Stomach (tissue), 4 donors: ENCODE measurements around the gene REV3L.

Experiments
- CTCF ChIP-seq, 7 experiments: fragments of 450-650 bp in 4 of 7; fragments of 200-600 bp in 3 of 7; sonication (generic) in 3 of 7; IDR thresholded peaks; one replicate each; pipeline ENCODE4 v1.5.1; 2016 to 2019; ENCODE audit warnings: antibody characterized with exemption in 7 of 7, control low read depth in 2 of 7, mild to moderate bottlenecking in 1 of 7
- EP300 ChIP-seq: sonication (generic); formaldehyde crosslinking; IDR thresholded peaks from one replicate; pipeline ENCODE4 v1.6.1; 2017; ENCODE audit warnings: antibody characterized with exemption
- POLR2AphosphoS5 ChIP-seq, 3 donors: sonication (generic); formaldehyde crosslinking; IDR thresholded peaks; one replicate each; pipeline ENCODE4 v1.6.1; 2016; ENCODE audit warnings: antibody characterized with exemption in 3 of 3

DNA sequence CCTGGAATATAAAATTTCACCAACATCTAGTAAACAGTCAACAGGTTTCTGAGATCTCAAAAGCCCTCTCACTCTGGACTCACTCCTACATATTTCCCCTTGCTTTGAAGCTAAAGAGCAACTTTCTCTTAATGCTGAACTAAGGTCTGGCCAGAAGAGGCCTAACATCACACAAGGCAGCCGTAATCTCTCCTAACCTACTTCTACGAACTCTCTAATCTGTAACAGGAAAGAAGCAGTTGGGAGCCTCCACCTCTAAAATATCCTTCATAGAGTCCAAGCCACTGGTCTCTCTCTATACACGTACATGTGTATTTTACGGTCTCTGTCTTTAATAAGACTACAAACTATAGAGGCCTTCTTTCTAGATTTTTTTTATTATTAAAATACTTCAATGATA is 72.0 kb downstream of the REV3L start:
- TF ChIP-seq CTCF (IDR thresholded peaks at IDR 0.05) (no peak), POLR2AphosphoS5 (IDR thresholded peaks at IDR 0.05) (no peak), EP300 (no peak)
